K562 (cell line): Measurements from ENCODE around the gene DEGS1. TPM values are rescaled to one million over a fixed set of nuclear protein-coding genes. Genes with fewer than 3 reads are reported as not detected.
A peak's percentile ranks its signal among the peaks of the same experiment; 100 is the strongest.

ENCODE experiments used
- ATAC-seq: fragments of 200-7000 bp; cut with Tn5 transposase; 3 replicates; pipeline ENCODE4 v1.9.1; 2020; ENCODE audit warnings: moderate library complexity
- BruUV-seq: library from RNA; stranded (reverse); fragments of 400-500 nt; replicated peaks from 2 replicates; lab custom pipeline; 2021; lab: Mats Ljungman, UMichigan
- CTCF ChIA-PET: fragments of 300-600 bp; formaldehyde crosslinking; extraction: SDS; loops from one replicate; lab custom pipeline; 2021; ENCODE audit warnings: low intra/inter-chr PET ratio; lab: Yijun Ruan, JAX
- POLR2A ChIA-PET: fragments of 300-600, 350-650 bp; sonication (Branson Sonifier 250); formaldehyde crosslinking; extraction: SDS; loops from one replicate; lab custom pipeline; 2021; ENCODE audit warnings: antibody characterized with exemption, inconsistent platforms; lab: Yijun Ruan, JAX
- DNase-seq, 4 experiments: peaks; one replicate each; pipeline versions ENCODE4 v3.0.0 to v3.0.0-alpha.2; 2011 to 2018; ENCODE audit warnings: low spot score in 3 of 4, mixed read lengths in 3 of 4; ENCODE audit errors: extremely low read depth in 1 of 4
- FAIRE-seq: peaks from 2 replicates; lab custom pipeline; 2011; peaks lifted over from hg19 to GRCh38; lab: Jason Lieb, UNC
- H2AFZ ChIP-seq: 2 replicates; pipeline ENCODE4 v1.6.0; 2011; ENCODE audit warnings: low read depth, low read length, control low read depth, inconsistent platforms
- H3K27ac ChIP-seq: fragments of 200-600 bp; 3 replicates; pipeline ENCODE4 v1.8.0; 2011; ENCODE audit warnings: low read depth, mild to moderate bottlenecking, control low read depth, inconsistent platforms, low read length, moderate library complexity, mixed read lengths; ENCODE audit errors: extremely low read depth
- H3K27me3 ChIP-seq, 2 experiments: fragments of 300-600 bp in 1 of 2; 2 replicates in 1 of 2; 3 replicates in 1 of 2; pipeline versions ENCODE4 v1.6.0 to v1.8.0; 2011; ENCODE audit warnings: inconsistent platforms in 2 of 2, low read length in 2 of 2, mild to moderate bottlenecking in 1 of 2, mixed read lengths in 1 of 2, moderate library complexity in 1 of 2; ENCODE audit not compliant: control insufficient read depth in 2 of 2, insufficient read depth in 2 of 2
- H3K36me3 ChIP-seq: fragments of 300-600 bp; 3 replicates; pipeline ENCODE4 v1.8.0; 2011; ENCODE audit warnings: mild to moderate bottlenecking, low read length, inconsistent platforms; ENCODE audit not compliant: control insufficient read depth, insufficient read depth
- H3K4me1 ChIP-seq, 2 experiments: fragments of 200-600 bp in 1 of 2; replicated peaks in 1 of 2; 2 replicates in 1 of 2; 3 replicates in 1 of 2; pipeline versions ENCODE4 v1.5.1 to v1.8.0; 2011; ENCODE audit warnings: inconsistent platforms in 2 of 2, low read length in 2 of 2, mild to moderate bottlenecking in 1 of 2, mixed read lengths in 1 of 2, moderate library complexity in 1 of 2; ENCODE audit not compliant: control insufficient read depth in 2 of 2, insufficient read depth in 2 of 2
- H3K4me2 ChIP-seq: 2 replicates; pipeline ENCODE4 v1.6.1; 2011; ENCODE audit warnings: low read length, control low read depth, inconsistent platforms, mixed read lengths; ENCODE audit not compliant: insufficient read depth
- H3K4me3 ChIP-seq: fragments of 200-600 bp; sonication (generic), shearing (Covaris generic); 2 replicates; pipeline ENCODE4 v1.5.1; 2016; ENCODE audit warnings: control low read depth, inconsistent platforms
- H3K79me2 ChIP-seq: fragments of 200-600 bp; 3 replicates; pipeline ENCODE4 v1.8.0; 2011; ENCODE audit warnings: low read length, inconsistent platforms; ENCODE audit not compliant: control insufficient read depth, insufficient read depth
- H3K9ac ChIP-seq, 2 experiments: 2 replicates each; pipeline versions ENCODE4 v1.6.0 to v1.6.1; 2011; ENCODE audit warnings: low read depth in 2 of 2, low read length in 2 of 2, control low read depth in 1 of 2, inconsistent platforms in 1 of 2, mild to moderate bottlenecking in 1 of 2, mixed read lengths in 1 of 2; ENCODE audit not compliant: insufficient read depth in 1 of 2
- H3K9me1 ChIP-seq: one replicate; pipeline ENCODE4 v1.6.0; 2011; ENCODE audit warnings: inconsistent platforms, mild to moderate bottlenecking, low read length, moderate library complexity; ENCODE audit not compliant: control insufficient read depth, insufficient read depth
- H3K9me3 ChIP-seq: replicated peaks from 2 replicates; pipeline ENCODE4 v1.5.1; 2011; ENCODE audit warnings: low read depth, low read length, inconsistent platforms; ENCODE audit not compliant: control insufficient read depth, insufficient read depth
- H4K20me1 ChIP-seq: replicated peaks from 2 replicates; pipeline ENCODE4 v1.6.1; 2011; ENCODE audit warnings: low read length, inconsistent platforms, mixed read lengths; ENCODE audit not compliant: control insufficient read depth, insufficient read depth
- ADNP ChIP-seq: fragments of 200-800 bp; sonication (Bioruptor generic); IDR thresholded peaks from 2 replicates; pipeline ENCODE4 v1.6.1; 2016; ENCODE audit warnings: missing genetic modification characterization, missing compliant biosample characterization
- BRD9 ChIP-seq: fragments of 450-650 bp; IDR thresholded peaks from 2 replicates; pipeline ENCODE4 v1.6.1; 2018; ENCODE audit warnings: low read depth; ENCODE audit not compliant: partially characterized antibody
- CBFA2T3 ChIP-seq: fragments of 450-650 bp; IDR thresholded peaks from 2 replicates; pipeline ENCODE4 v1.6.1; 2017
- CREB3L1 ChIP-seq: fragments of 450-650 bp; IDR thresholded peaks from 2 replicates; pipeline ENCODE4 v1.6.1; 2014; ENCODE audit warnings: low read depth, mild to moderate bottlenecking, moderate library complexity, borderline replicate concordance
- DIDO1 ChIP-seq: fragments of 450-650 bp; IDR thresholded peaks from 2 replicates; pipeline ENCODE4 v1.6.1; 2016; ENCODE audit warnings: low read depth, missing biosample characterization, missing genetic modification characterization
- ERF ChIP-seq: fragments of 450-650 bp; formaldehyde crosslinking; IDR thresholded peaks from 2 replicates; pipeline ENCODE4 v1.4.0; 2020; ENCODE audit warnings: mild to moderate bottlenecking, mixed read lengths
- FUS ChIP-seq: fragments of 200-400 bp; formaldehyde crosslinking; optimal IDR thresholded peaks from 2 replicates; pipeline ENCODE3; 2017; ENCODE audit warnings: low read depth, low read length
- GATAD2B ChIP-seq: fragments of 450-650 bp; IDR thresholded peaks from 2 replicates; pipeline ENCODE4 v1.6.1; 2017; ENCODE audit warnings: mild to moderate bottlenecking, borderline replicate concordance
- JUND ChIP-seq, 2 experiments: IDR thresholded peaks; 2 replicates in 1 of 2; 3 replicates in 1 of 2; pipeline ENCODE4 v1.6.1; 2011; ENCODE audit warnings: borderline replicate concordance in 2 of 2, low read depth in 2 of 2, low read length in 2 of 2, improper control_type of control experiment in 1 of 2, missing biosample characterization in 1 of 2, missing genetic modification characterization in 1 of 2, missing genetic modification reagents in 1 of 2
- KHSRP ChIP-seq: fragments of 450-650 bp; IDR thresholded peaks from 2 replicates; pipeline ENCODE4 v1.6.1; 2017
- POLR3G ChIP-seq: IDR thresholded peaks from 2 replicates; pipeline ENCODE4 v1.6.1; 2011; ENCODE audit not compliant: insufficient read length, insufficient replicate concordance; ENCODE audit errors: extremely low read depth
- PRDM10 ChIP-seq: fragments of 450-650 bp; IDR thresholded peaks from 2 replicates; pipeline ENCODE4 v1.6.1; 2018; ENCODE audit not compliant: partially characterized antibody
- RUNX1 ChIP-seq: sonication (generic); IDR thresholded peaks from 2 replicates; pipeline ENCODE4 v1.6.1; 2016; ENCODE audit warnings: antibody characterized with exemption, low read depth
- THRA ChIP-seq: fragments of 450-650 bp; IDR thresholded peaks from 2 replicates; pipeline ENCODE4 v1.6.1; 2017; ENCODE audit warnings: mild to moderate bottlenecking, moderate library complexity
- XRCC4 ChIP-seq: IDR thresholded peaks from one replicate; pipeline ENCODE4 v1.6.1; 2011; ENCODE audit not compliant: insufficient read depth, insufficient read length; ENCODE audit errors: extremely low read depth
- ZNF354B ChIP-seq: fragments of 250-450 bp; sonication (Bioruptor Pico); IDR thresholded peaks from 2 replicates; pipeline ENCODE4 v1.4.0; 2020
- ZNF551 ChIP-seq: fragments of 250-450 bp; sonication (Bioruptor Pico); IDR thresholded peaks from 2 replicates; pipeline ENCODE4 v1.5.0; 2021; ENCODE audit warnings: mild to moderate bottlenecking, moderate library complexity
- ZSCAN32 ChIP-seq: fragments of 450-650 bp; formaldehyde crosslinking; IDR thresholded peaks from 2 replicates; pipeline ENCODE4 v1.4.0; 2020; ENCODE audit warnings: mild to moderate bottlenecking, moderate library complexity
- WGBS: fragments of 100-300 bp; shearing (Covaris generic); methylation state at CpG from one replicate; pipeline ENCODE4 v1.1.6; 2016; ENCODE audit warnings: low coverage, mixed read lengths; ENCODE audit not compliant: insufficient coverage; ENCODE audit errors: missing lambda C conversion rate; 5-methylcytosine and 5-hydroxymethylcytosine counted together
- in situ Hi-C: fragments of 300-500 bp; cut with MboI; formaldehyde crosslinking; loops from 4 replicates; pipeline ENCODE4 v1.15.0; 2018; ENCODE audit warnings: inconsistent platforms, mixed read lengths
- intact Hi-C: fragments of 100-400 bp; cut with micrococcal nuclease; formaldehyde crosslinking; loops from 2 replicates; pipeline ENCODE4 v1.14.2; 2022
- polyA plus RNA-seq, 8 experiments: library from polyadenylated mRNA; depleted of rRNA in 4 of 8; stranded (reverse) in 5 of 8; unstranded in 3 of 8; fragments of >200 nt; fragmentation: Nextera tagmentation in 2 of 8; fragmentation: Illumina TruSeq in 1 of 8; extraction: Ambion mirVana in 2 of 8; extraction: Trizol in 1 of 8; gene quantifications; 2 replicates each; pipeline versions ENCODE4 v1.2.1 to v1.2.3, GENCODE V29; 2011 to 2014; ENCODE audit warnings: inconsistent platforms in 1 of 8, missing spikeins in 1 of 8
- total RNA-seq, 7 experiments: library from RNA; depleted of rRNA in 6 of 7; stranded (reverse); fragments of >200 nt in 6 of 7; fragmentation: Illumina TruSeq in 2 of 7; extraction: Trizol in 2 of 7; gene quantifications; 2 replicates each; pipeline versions ENCODE4 v1.2.1 to v1.2.3, GENCODE V29; 2011 to 2021; ENCODE audit warnings: low replicate concordance in 1 of 7

The DEGS1 gene
- total and polyA plus RNA-seq, 9 of the 15 experiments (the other 6 are each of a cell fraction or from before 2014, with no cell fraction given), result 12.3 to 95.0 (median 38.8) TPM

GRCh38 chr1:224163311-224163710 is 19.7 kb upstream of the DEGS1 start:
- 71% methylated on average over 2 of the region's 2 CpGs for WGBS
- no peak overlapping the region for H3K27ac ChIP-seq
- ChIA-PET POLR2A (interaction anchor here (0.7 to 1.2 kb wide), 2 partner anchors 9 to 20 kb away, joined by 3 to 7 read pairs; no protein-coding TSS in a partner anchor), CTCF (no interaction called here)
- H3K9me3 ChIP-seq, result no peaks in the 10 kb centered on the region
- no peaks in the 10 kb centered on the region for H3K79me2 ChIP-seq
- intact Hi-C loops, result no loop called here
- H2AFZ ChIP-seq, result no peak overlapping the region
- no peaks in the 10 kb centered on the region for H4K20me1 ChIP-seq
- no peak overlapping the region for H3K9ac ChIP-seq
- H3K4me2 ChIP-seq, result no peak overlapping the region
- H3K9me1 ChIP-seq, result no peaks in the 10 kb centered on the region
- no peak overlapping the region for H3K4me3 ChIP-seq
- no peak for FAIRE-seq
- H3K27me3 ChIP-seq, result no peaks in the 10 kb centered on the region
- ATAC-seq, result no peak
- peaks cover 4 to 17% of the 10 kb centered on the region in 2 experiments; a peak in 4 of 5 replicates for H3K4me1 ChIP-seq
- in situ Hi-C loops, result no loop called here
- H3K36me3 ChIP-seq, result peaks cover 31% of the 10 kb centered on the region; the same call in 2 of the 3 replicates
- no TSS peak for BruUV-seq
- DNase-seq, result no peak
- TF ChIP-seq ERF (CRISPR knock-in tag), result no peak
- TF ChIP-seq JUND (IDR thresholded peaks at IDR 0.05; ENCODE audit: borderline replicate concordance, low read depth, low read length), result no peak
- no peak for TF ChIP-seq JUND (tag; IDR thresholded peaks at IDR 0.05; ENCODE audit: borderline replicate concordance, low read depth, low read length)
- no peak for TF ChIP-seq ZNF551 (CRISPR knock-in tag)
- TF ChIP-seq RUNX1, result no peak
- no peak for TF ChIP-seq FUS
- TF ChIP-seq ZSCAN32 (CRISPR knock-in tag), result no peak
- no peak for TF ChIP-seq THRA
- TF ChIP-seq ADNP (tag), result 0 out of 2 replicates have a peak, but pooled peaks have one; percentile 13
- TF ChIP-seq BRD9, result no peak
- TF ChIP-seq POLR3G, result no peak
- TF ChIP-seq GATAD2B, result no peak
- TF ChIP-seq CBFA2T3, result peak; percentile 44
- no peak for TF ChIP-seq XRCC4
- TF ChIP-seq PRDM10, result no peak
- no peak for TF ChIP-seq CREB3L1
- TF ChIP-seq DIDO1, result no peak
- no peak for TF ChIP-seq ZNF354B (CRISPR knock-in tag)
- TF ChIP-seq KHSRP, result no peak
